ENCODE results near the gene DPCD.

- TF ChIP-seq CTCF (conservative IDR thresholded peaks at IDR 0.05) (no peak), EZH2 (IDR thresholded peaks at IDR 0.05; ENCODE audit: low read depth) (no peak)
Observed at GRCh38 chr10:101656890-101657289, 68.8 kb downstream of the DPCD start.

Data from PC-9 (cell line).